Kidney glomerular epithelial cell (primary cell): ENCODE data around the gene ZNF473.
"Not testable (repeated sequence)": the region's sequence is repeated elsewhere in the genome, so short reads cannot be mapped to it uniquely, and the experiment has no call there.

Experiments used
- DNase-seq: peaks from one replicate; lab custom pipeline; 2025; lab: John Stamatoyannopoulos, UW

ZNF473 gene

DNA sequence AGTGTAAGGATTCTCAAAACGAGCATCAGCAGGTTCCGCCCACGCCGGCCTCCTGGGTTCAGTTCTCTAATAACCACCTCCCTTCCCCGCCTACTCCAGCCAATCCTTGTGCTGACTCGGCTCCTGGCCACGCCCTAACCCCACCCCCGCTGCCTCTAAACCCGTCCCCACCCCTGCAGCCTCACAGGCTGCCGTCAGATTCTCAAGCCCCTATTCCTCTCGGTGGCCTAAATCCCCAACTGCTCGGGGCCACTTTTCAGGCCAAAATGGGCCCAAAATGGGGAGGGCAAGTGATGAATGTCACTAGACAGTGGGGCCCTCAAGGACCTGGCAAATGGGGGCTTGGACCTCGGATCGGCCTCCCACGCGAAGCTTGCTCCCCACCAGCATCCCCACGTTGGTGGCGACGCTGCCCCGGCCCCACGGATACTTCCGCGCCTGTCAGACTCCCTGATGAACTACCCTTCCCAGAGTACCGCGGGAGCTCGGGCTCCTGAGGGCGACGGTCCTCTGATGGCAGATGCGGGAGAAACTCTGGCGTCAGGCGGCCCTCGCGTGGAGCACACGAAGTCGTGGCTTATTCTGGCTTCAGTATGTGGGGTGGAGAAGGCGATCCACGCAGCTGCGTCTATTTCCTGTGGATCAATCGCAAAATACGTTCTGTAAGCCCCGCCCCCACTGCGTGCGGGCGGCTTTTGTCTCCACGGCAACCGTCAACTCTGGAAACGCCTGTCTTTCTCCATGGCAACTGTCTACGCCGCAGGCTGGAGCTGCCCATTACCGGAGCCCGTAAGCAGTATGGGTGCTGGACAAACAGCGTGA is 24.8 kb downstream of the ZNF473 start:
- DNase-seq: peak; percentile 64

DNA sequence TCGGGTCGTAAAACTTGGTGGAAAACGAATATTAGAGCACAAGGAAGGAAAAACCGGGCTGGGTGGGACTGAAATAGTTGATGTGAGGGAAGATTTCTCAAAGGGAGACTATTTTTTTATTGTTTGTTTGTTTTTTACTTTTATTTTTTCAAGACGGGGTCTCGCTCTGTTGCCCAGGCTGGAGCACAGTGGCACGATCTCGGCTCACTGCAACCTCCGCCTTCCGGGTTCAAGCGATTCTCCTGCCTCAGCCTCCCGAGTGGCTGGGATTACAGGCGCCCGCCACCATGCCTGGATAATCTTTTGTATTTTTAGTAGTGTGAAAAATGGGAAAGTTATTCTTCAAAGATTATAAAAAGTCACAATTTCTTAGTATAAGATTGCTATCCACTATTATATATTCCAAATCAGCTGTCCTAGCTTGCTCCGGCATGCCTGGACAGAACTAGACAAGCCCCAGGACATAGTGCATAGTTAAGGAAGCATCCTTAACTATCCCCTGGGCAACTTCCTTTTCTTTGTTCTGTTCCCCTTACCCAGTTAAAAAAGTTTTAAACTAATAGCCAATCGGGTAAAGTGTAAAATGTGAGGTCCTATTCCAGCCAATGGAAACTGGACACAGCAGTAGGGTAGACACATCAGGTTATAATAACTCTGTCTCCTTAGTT is 25.6 kb downstream of the ZNF473 start:
- DNase-seq: not testable (repeated sequence)

DNA sequence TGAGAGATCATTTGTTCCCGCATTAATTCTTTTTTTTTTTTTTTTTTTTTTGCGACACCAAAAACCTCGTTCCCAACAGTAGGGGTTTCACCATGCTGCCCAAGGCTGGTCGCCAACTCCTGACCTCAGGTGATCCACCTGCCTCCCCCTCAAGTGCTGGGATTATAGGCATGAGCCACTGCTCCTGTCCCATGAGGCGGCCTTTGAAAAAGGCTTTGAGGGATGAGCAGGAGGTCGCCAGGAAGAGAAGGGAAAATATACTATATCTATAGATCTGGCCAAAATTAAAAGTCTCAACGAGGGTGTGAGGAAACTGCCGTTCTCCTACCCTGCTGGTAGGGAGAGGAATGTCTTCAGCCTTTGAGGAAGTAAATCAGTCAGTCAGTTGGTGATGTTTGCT is 26.2 kb downstream of the ZNF473 start:
- no peak for DNase-seq

DNA sequence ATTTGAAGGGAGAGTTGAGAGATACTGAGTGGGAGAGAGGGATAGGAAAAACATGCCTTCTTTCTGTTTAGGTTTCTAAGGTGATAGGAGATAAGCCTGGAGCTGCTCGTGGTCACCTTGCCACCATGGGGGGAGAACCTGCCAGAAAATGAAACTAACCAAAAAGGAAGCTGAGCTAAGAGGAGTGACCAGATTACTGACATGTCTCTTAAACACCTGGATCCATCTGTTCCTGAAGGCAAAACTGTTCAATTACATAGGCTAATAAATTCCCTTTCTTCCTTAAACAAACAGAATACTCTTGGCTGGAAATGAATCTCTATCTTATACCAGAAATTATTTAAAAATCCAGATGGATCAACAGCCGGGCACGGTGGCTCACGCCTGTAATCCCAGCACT is 27.3 kb downstream of the ZNF473 start:
- DNase-seq: no peak

DNA sequence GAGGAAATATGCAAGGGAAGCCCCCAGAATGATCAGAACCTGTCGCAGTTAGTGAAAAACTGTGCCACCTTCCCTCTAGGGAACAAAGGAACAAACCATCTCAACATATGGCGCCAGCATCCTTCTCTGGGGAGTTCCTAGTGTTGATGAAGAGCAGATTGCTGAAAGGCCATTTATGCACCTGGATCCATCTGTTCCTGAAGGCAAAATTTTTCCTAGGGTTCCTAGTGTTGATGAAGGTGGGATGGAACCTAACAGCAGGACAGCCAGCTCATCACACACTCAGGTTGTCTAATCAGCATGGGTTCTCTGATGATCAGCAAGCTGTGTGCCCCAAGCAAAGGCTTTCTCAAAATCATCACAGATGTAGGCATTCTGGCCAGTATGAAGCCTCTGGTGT is 32.6 kb downstream of the ZNF473 start:
- no peak for DNase-seq

DNA sequence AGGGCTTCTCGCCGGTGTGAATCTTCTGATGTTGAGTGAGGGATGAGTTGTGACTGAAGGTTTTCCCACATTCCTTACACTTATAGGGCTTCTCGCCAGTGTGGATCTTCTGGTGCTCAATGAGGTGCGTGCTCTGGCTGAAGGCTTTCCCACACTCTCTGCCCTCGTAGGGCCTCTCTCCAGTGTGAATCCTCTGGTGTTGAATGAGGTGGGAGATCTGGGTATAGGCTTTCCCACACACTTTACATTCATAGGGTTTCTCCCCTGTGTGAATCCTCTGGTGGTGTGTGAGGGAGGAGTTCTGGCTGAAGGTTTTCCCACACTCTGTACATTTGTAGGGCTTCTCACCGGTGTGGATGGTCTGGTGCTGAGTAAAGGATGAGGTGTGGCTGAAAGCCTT is 33.2 kb downstream of the ZNF473 start:
- no peak for DNase-seq

DNA sequence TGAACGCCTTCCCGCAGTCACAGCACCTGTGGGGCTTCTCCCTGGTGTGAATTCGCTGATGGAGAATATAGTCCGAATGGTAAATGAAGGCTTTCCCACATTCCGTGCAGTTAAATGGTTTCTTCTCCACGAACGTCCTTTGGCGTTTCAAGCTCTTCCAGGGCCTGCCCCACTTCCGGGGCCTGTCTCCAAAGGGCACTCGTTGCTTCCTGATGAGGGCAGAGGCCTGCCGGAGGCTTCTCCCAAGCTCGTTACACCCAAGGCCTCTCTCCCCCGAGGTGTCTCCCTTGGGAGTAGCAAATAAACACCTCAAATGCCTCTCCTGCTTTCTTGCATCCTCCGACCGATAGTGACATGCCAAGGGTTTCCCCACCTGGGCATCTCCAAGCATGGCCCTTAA is 34.3 kb downstream of the ZNF473 start:
- DNase-seq: no peak

DNA sequence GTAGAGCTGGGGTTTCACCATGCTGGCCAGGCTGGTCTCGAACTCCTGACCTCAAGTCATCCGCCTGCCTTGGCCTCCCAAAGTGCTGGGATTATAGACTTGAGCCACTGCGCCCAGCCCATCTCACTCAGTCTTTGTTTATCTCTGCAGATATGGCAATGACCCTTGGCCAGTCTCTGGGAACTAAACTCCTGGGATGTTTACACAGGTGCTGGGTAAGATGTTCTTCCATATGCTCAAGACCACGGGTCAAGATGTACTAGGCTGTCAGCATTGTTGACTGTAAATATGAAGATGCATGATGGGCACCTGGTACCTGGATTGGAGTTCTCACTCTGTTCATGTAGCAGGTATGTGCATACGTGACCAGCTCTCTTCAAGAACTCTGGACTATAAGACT is 35.8 kb downstream of the ZNF473 start:
- DNase-seq: no peak

DNA sequence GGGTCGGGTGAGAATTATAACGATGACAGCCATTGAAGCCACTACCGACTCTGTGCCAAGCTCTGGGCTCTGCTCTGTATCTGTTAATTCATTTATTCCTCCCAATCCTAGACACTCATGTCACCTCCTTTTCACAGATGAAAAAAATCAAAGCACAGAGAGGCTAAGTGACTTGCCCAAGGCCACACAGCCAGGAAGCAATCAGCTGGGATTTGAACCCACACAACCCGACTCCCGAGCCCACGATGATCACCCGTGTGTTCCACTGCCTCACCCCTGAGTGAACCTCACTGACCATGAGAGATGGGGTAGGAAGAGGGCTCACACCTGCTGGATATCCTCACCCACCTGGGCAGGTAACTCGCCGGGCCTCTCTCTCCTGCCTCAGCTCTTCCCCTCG is 40.1 kb downstream of the ZNF473 start:
- no peak for DNase-seq

DNA sequence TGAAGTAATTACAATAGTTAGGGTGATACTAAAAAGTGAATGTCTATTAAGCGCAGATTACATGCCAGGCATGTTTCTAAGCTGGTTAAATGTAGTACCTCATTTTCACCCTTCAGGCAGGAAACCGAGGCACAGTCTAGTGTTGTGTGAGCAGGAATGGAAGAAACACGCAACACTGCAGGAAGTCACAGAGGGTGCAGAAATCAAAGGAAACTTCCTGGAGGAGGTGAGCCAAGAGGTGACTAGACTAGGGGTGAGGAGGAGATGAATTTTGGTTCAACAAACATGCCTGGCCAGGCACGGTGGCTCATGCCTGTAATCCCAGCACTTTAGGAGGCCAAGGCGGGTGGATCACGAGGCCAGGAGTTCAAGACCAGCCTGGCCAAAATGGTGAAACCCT is 41.8 kb downstream of the ZNF473 start:
- DNase-seq: no peak

DNA sequence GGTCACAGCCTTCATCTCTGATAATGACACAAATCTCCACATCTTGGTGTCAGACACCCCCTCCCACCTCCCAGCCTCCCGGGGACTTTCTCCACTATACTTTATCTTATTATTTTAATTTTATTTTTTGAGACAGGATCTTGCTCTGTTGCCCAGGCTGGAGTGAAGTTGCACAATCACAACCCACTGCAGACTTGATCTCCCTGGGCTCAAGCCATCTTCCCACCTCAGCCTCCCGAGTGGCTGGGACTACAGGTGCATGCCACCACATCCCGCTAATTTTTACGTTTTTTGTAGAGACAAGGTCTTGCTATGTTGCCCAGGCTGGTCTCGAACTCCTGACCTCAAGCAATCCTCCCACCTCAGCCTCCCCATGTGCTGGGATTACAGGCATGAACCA is 42.6 kb downstream of the ZNF473 start:
- DNase-seq: not testable (repeated sequence)

DNA sequence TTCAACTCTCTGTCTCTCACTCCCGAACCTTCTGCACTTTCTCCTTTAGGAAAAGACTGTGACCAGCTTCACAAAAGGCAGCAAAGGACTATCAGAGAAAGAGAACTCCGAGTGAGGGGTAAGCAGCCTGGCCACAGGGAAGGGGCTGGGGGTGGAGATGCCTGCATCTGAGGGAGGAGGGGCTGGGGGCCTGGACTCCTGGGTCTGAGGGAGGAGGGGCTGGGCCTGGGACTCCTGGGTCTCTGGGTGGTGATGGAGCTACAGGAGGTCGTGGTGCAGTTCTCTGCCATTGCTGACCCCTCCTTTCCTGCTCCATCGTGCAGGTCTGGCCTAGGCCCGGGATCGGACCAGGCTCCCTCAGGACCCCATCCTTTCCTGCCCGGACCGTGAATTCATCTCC is 49.3 kb downstream of the ZNF473 start:
- not testable (repeated sequence) for DNase-seq

DNA sequence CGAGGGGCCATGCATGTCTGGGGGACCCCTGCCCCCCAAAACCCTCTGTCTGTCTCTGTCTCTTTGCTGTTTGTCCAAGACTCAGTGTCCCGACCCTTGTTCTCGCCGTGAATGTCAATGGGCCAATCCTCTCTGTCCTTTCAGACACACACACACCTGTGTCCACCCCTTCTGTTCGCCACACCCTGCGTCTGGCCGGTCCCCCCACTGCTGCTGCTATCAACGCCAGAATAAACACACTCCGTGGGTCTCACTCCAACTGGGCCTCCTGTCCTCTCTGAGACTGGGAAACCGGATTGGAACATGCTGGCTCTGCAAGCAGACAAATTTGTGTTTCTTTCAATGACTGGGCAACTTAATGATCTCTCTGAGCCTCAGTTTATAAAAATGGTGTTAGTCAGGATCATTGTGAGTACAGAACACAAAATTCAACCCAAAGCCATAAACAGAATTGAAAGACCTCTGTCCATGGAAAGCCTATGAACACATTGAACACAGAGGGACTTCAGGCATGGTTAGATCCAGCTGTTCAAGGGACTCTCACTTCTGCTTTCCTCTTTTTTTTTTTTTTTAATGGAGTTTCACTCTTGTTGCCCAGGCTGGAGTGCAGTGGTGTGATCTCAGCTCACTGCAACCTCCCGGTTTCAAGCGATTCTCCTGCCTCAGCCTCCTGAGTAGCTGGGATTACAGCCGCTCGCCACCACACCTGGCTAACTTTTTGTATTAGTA is 50.0 kb downstream of the ZNF473 start:
- DNase-seq: not testable (repeated sequence)

DNA sequence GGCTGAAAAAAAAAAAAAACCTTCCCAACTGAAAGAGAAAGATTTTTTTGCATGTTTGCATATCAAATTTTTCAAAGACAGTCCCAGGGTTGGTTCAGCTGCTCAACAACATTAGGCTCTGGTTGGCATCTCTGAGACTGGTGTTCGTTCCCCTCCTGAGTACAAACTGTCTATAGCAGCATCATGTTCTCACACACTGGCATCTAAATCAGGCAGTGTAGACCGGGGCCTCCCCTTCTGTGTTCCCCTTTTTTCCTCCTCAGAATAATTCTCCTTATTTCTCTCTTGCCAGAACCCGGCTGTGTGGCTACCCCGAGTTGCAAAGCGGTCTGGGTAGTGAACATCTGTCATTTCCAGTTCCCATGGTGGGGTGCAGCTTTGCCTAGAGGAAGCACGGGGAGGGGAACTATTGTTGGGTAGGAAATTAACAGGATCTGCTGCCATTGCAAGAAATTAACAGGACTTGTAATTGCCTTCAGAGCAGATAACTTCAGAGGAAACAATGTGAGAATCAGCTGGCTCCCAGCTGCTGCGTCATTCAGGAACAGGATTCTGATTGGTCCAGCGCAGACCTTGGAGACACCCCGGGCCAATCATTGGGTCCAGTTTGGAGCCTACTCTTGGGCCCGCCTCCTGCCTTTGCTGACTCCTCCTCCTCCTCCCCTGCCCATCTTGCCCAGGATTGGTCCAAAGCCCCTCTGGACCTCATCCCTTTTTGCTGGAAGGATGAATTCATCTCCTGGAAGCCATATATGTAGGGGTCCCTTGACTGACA is 51.0 kb downstream of the ZNF473 start:
- not testable (repeated sequence) for DNase-seq

DNA sequence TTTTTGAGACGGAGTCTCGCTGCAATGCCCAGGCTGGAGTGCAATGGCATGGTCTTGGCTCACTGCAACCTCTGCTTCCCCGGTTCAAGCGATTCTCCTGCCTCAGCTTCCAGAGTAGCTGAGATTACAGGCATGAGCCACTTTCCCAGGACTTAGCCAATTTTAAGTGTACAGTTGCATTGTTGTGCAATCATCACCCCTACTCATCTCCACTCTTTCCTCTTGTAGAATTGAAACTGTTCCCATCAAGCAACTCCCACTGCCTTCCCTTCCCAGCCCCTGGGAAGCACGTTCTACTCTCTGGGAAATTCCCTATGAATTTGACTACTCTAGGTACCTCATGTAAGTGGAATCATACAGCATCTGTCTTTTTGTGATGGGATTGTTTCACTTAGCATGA is 53.2 kb downstream of the ZNF473 start:
- not testable (repeated sequence) for DNase-seq

DNA sequence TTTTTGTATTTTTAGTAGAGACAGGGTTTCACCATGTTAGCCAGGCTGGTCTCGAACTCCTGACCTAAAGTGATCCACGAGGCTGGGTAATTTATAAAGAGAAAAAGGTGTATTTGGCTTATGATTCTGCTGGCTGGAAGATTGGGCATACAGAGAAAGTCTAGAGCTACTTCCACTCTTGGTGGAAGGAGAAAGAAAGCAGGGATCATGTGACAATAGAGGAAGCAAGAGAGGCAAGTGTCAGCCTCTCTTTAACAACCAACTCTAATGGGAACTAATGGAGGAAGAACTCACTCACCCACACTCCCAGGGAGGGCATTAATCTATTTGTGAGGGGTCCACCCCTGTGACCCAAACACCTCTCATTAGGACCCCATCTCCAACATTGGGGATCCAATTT is 58.6 kb downstream of the ZNF473 start:
- DNase-seq: not testable (repeated sequence)

DNA sequence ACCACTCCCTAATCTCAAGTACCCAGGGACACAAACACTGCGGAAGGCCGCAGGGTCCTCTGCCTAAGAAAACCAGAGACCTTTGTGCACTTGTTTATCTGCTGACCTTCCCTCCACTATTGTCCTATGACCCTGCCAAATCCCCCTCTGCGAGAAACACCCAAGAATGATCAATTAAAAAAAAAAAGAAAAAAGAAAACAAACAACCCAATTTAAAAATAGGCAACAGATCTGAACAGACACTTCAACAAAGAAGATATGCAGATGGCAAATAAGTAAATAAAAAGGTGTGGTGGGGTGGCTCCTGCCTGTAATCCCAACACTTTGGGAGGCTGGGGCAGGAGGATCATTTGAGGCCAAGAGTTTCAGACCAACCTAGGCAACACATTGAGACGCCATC is 61.3 kb downstream of the ZNF473 start:
- not testable (repeated sequence) for DNase-seq

DNA sequence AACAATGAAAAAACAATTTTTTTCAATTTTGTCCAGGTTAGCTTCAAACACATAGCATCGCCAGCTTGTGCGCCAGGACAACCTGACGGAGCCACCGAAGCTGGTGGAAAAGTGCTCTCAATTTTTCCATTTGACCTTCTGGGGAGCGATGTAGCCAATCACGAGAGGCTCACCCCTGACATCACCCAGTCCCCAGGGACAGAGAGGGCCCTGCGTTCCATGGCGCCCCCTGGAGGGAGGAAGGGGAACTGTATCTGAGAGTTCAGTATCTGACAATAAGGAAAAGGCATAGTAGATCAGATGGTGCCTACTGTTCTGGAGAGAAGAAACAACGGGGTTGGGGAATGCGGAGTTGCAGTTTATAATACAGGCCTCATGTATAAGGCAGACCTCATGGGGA is 64.9 kb downstream of the ZNF473 start:
- DNase-seq: not testable (repeated sequence)

DNA sequence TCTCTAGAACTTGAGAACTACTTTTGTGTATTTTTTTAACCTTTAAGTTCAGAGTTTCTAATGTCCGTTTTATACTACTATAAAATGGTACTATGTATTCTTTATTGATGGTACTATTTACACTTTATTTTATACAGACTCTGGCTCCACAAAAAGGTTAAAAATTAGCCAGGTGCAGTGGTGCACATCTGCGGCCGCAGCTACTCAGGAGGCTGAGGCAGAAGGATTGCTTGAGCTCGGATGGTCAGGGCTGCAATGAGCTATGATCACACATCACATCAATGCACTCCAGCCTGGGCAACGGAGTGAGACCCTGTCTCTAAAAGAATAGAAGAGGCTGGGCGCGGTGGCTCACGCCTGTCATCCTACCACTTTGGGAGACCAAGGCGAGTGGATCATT is 66.0 kb downstream of the ZNF473 start:
- not testable (repeated sequence) for DNase-seq

DNA sequence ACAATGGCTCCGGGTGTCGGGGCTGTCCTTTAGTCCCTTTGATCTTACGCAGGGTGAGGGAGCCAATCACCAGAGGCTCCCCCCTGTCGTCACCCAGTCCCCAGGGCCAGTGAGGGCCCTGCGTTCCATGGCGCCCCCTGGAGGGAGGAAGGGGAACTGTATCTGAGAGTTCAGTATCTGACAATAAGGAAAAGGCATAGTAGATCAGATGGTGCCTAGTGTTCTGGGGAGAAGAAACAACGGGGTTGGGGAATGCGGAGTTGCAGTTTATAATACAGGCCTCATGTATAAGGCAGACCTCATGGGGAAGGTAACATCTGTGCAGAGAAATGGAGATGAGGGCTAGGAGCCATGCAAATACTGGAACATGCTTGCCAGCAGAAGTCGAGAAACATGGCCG is 66.8 kb downstream of the ZNF473 start:
- not testable (repeated sequence) for DNase-seq

DNA sequence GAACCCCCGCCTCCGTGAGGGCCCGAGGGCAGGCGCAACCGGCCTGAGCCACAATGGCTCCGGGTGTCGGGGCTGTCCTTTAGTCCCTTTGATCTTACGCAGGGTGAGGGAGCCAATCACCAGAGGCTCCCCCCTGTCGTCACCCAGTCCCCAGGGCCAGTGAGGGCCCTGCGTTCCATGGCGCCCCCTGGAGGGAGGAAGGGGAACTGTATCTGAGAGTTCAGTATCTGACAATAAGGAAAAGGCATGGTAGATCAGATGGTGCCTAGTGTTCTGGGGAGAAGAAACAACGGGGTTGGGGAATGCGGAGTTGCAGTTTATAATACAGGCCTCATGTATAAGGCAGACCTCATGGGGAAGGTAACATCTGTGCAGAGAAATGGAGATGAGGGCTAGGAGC is 72.1 kb downstream of the ZNF473 start:
- DNase-seq: not testable (repeated sequence)

DNA sequence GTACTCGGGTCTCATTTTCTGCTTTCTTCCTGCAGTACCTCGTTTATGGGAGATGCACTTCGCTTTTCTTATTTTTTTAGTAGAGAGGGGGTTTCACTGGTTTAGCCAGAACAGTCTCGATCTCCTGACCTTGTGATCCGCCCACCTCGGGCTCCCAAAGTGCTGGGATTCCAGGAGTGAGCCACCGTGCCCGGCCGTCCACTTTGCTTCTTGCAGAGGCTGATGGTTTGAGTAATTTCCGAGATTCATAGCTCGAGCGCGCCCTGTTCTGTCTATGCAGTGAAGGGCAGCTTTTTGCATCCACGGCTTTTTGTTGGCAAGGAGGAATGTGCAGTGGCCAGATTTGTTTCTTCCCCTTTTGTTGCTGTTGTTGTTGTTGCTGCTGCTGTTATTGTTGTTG is 73.1 kb downstream of the ZNF473 start:
- not testable (repeated sequence) for DNase-seq
